Muscle of leg (tissue), 11 donors: Measurements from ENCODE around the gene REXO5. TPM values are rescaled to one million over a fixed set of nuclear protein-coding genes. Genes with fewer than 3 reads are reported as not detected.
A peak's percentile ranks its signal among the peaks of the same experiment; 100 is the strongest.
"Not testable (repeated sequence)": the region's sequence is repeated elsewhere in the genome, so short reads cannot be mapped to it uniquely, and the experiment has no call there.

ENCODE experiments used
- DNase-seq: peaks from one replicate; pipeline ENCODE4 v3.0.0; 2013
- H3K27ac ChIP-seq: one replicate; pipeline ENCODE4 v1.5.1; 2013; ENCODE audit warnings: mild to moderate bottlenecking, low read length, control low read depth
- H3K27me3 ChIP-seq: one replicate; pipeline ENCODE4 v1.6.1; 2013; ENCODE audit warnings: low read length; ENCODE audit not compliant: control insufficient read depth, insufficient read depth
- H3K36me3 ChIP-seq: one replicate; pipeline ENCODE4 v1.6.1; 2013; ENCODE audit warnings: low read length; ENCODE audit not compliant: control insufficient read depth, insufficient read depth
- H3K4me1 ChIP-seq: one replicate; pipeline ENCODE4 v1.6.1; 2013; ENCODE audit warnings: low read length; ENCODE audit not compliant: control insufficient read depth, insufficient read depth
- H3K4me3 ChIP-seq: one replicate; pipeline ENCODE4 v1.5.1; 2013; ENCODE audit warnings: low read length, control low read depth
- H3K9me3 ChIP-seq: replicated peaks from 2 replicates; pipeline ENCODE4 v1.6.1; 2013; ENCODE audit warnings: low read depth, low read length; ENCODE audit not compliant: control insufficient read depth
- WGBS: methylation state at CpG from one replicate; pipeline ENCODE4 v1.1.5; 2013; ENCODE audit warnings: missing lambda C conversion rate; ENCODE audit not compliant: insufficient coverage; 5-methylcytosine and 5-hydroxymethylcytosine counted together
- polyA plus RNA-seq, 8 donors: library from polyadenylated mRNA; unstranded; fragments of 120-200 nt; gene quantifications; one replicate each; pipeline versions ENCODE4 v1.2.1 to v1.2.3, GENCODE V29; 2013; ENCODE audit warnings: inconsistent platforms in 1 of 8, low replicate concordance in 1 of 8; ENCODE audit not compliant: insufficient read length in 8 of 8, insufficient read depth in 1 of 8
- total RNA-seq: library from RNA; stranded (reverse); fragments of 120-200 nt; gene quantifications from one replicate; pipeline ENCODE4 v1.2.4, GENCODE V29; 2013

Gene REXO5
- total and polyA plus RNA-seq, 9 donors = 3.8 to 5.7 (median 4.8) TPM

DNA sequence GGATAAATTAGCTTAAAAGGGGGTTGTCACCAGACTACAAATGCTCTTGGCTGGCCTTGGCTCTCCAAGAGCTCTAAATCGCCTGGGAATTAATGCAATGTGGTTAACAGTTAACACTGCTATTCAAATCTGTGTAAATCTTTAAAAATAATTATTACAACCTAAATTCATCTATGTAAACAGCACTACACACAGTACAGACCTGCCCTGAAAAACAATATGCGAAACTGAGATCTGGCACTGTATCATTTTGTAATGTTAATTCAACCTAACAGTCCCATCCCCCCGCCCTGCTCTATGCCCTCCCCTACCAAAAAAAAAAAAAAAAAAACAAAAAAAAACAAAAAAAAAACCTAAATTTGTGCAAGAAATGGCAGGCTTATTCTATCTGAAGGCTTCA lies 52.9 kb downstream of the REXO5 start:
- WGBS = 72% methylated on average over 2 of the region's 3 CpGs
- Histone ChIP-seq H3K27ac (no peak overlapping the region), H3K4me3 (no peak overlapping the region), H3K9me3 (no peaks in the 10 kb centered on the region), H3K27me3 (no peaks in the 10 kb centered on the region), H3K36me3 (peaks cover 37% of the 10 kb centered on the region), H3K4me1 (peaks cover 12% of the 10 kb centered on the region)
- no peak for DNase-seq

DNA sequence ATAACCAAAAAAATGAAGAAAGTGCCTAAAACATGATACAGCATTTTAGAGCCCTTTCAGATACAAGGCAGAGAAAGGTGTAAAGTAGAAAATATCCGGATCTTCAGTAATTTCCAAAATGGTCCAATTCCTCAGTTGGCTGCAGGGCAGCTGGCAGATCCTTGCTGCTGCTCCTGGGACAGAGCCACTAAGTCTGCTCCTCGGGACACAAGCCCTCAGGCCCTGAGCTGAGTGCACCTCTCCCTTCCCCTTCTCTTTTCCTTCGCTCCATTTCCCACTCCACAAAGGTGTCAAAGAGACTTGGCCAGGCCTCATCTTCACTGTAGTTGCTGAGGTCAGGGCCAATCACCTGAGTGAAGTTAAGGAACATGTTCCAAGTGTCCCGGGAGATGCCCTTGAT lies 53.4 kb downstream of the REXO5 start:
- peaks cover 37% of the 10 kb centered on the region for H3K36me3 ChIP-seq
- no peak overlapping the region for H3K4me3 ChIP-seq
- peaks cover 11% of the 10 kb centered on the region for H3K4me1 ChIP-seq
- H3K9me3 ChIP-seq = no peaks in the 10 kb centered on the region
- peak; percentile 15 for DNase-seq
- no peaks in the 10 kb centered on the region for H3K27me3 ChIP-seq
- 62% methylated on average over 3 of the region's 4 CpGs for WGBS
- H3K27ac ChIP-seq = no peak overlapping the region

DNA sequence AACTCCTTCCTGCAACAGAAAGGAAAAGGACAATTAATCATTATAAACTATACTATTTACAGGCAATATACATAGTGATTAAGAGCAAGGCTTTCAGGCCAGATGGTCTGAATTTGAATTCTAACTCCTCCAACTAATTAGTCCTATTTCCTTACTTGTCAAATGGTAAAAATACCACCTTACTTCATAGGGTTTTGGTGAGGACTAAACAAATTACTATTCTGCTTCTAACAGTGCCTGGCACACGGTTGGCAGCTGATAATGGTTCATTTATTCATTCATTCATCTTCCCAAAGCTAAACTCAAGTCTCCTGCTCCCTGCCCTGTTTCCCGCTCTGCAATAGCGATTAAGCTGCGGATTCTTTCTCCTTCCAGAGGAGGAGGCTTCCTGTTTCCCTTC lies 54.0 kb downstream of the REXO5 start:
- Histone ChIP-seq H3K36me3 (peaks cover 31% of the 10 kb centered on the region), H3K4me3 (no peak overlapping the region), H3K27me3 (no peaks in the 10 kb centered on the region), H3K9me3 (no peaks in the 10 kb centered on the region), H3K4me1 (peaks cover 11% of the 10 kb centered on the region), H3K27ac (peak overlapping the region; percentile 65)
- no CpG with 5 or more reads among the region's 4 CpGs for WGBS
- peak; percentile 45 for DNase-seq

DNA sequence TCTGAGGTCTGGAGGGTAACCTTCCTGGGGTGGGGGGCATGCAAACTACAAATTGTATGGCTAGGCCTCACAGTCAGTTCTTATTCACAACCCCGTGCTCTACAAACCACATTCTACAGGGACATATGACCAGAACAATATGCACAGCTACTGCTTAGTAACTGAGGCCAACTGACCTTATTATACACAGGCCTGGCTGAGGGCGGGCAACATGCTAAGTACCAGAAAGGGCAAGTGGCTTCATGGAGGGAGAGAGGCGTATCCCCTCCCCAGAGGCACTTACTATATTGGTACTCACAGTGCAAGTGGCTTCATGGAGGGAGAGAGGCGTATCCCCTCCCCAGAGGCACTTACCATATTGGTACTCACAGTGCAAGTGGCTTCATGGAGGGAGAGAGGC lies 54.7 kb downstream of the REXO5 start:
- H3K27me3 ChIP-seq, DNase-seq, H3K4me3 ChIP-seq, H3K9me3 ChIP-seq: not testable (repeated sequence)
- peaks cover 28% of the 10 kb centered on the region for H3K36me3 ChIP-seq
- WGBS = no CpG with 5 or more reads among the region's 4 CpGs
- H3K27ac ChIP-seq = peak overlapping the region; percentile 65
- peaks cover 14% of the 10 kb centered on the region for H3K4me1 ChIP-seq

DNA sequence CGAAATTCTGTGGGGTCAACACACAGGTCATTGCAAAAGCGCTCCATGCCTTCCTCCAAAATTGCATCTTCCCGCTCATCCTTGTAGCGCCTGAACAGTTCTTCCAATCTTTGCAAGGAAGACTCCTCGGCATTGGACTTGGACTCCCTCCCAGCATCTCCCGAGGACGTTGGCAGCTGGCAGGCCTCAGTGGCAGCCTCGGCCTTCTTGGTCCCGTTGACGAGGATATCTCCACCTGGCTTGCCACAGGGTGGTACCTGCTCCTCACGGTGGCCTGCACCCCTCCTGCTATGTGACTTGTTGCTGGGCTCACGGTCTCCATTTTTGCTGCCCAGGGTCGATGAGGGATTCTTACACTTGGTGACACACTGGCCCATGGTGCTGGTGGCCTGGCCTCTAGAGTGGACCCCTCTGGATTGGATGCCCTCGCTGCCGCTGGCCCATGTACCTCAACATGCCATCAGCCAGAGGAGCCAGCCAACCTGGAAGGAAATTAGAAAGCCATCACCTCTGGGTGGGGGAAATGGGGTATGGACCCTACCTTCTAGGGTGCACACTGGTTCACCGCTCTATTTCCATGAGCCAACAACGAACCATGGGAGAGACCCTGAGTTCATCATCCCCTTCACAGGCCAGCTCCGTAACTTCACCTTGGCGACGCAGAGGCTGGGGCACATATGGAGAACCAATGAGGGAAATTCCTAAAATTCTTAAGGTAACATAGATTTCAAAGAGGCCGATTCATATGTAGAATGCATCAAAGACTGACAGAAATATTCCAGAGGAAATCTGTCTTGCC lies 56.0 kb downstream of the REXO5 start:
- H3K27ac ChIP-seq = peak overlapping the region; percentile 20

DNA sequence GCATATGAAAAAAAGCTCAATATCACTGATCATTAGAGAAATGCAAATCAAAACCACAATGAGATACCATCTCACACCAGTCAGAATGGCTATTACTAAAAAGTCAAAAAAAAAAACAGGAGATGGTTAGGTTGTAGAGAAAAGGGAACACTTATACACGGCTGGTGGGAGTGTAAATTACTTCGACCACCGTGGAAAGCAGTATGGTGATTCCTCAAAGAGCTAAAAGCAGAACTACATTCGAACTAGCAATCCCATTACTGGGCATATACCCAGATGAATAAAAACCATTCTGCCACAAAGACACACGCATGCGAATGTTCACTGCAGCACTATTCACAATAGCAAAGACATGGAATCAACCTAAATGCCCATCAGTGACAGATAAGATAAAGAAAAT lies 58.0 kb downstream of the REXO5 start:
- not testable (repeated sequence) for H3K9me3 ChIP-seq, H3K27me3 ChIP-seq, H3K4me3 ChIP-seq, DNase-seq, H3K27ac ChIP-seq
- WGBS = 100% methylated on average over 1 of the region's 6 CpGs
- peaks cover 36% of the 10 kb centered on the region for H3K4me1 ChIP-seq
- H3K36me3 ChIP-seq = peaks cover 16% of the 10 kb centered on the region

More for the DNA sequence above, 56.0 kb downstream of the REXO5 start:
- peaks cover 21% of the 10 kb centered on the region for H3K36me3 ChIP-seq
- H3K27me3 ChIP-seq = no peaks in the 10 kb centered on the region
- 92% methylated on average over 13 of the region's 21 CpGs for WGBS
- H3K4me1 ChIP-seq = peaks cover 26% of the 10 kb centered on the region
- H3K4me3 ChIP-seq = no peak overlapping the region
- peak; percentile 66 for DNase-seq
- H3K9me3 ChIP-seq = no peaks in the 10 kb centered on the region

DNA sequence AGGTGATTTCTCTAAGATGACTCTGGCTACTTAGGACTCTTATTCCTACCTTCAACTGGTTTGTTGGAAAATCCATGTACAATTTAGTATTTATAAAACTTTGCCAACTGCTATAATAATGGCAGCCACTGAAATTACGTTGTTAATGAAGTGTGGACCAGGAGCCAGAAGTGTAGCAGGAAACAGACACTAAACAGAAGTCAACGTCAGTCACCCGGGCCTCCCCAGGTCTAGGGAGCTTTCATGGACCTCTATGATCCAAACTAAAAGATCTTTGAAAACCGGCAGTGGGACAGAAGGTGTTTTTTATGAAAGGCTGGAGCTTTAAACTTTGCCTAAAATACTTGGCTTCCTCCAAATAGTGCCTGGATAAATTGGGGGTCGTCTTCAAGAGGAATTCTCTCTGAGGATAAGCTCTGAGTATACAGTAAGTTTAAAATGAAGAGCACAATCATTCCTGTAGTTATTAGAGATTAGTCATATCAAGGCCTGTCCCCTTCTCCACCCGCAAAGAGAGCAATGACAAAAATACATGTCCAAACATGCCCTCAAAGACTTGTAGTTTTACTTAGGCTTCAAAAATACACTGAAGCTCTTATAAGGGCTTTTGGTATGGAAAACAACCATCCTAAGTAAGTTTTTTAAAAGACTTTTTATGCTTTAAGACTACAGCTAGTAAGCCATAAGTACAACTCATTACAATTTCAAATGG lies 59.2 kb downstream of the REXO5 start:
- 79% methylated on average over 2 of the region's 6 CpGs for WGBS
- Histone ChIP-seq H3K9me3 (no peaks in the 10 kb centered on the region), H3K27ac (no peak overlapping the region), H3K36me3 (peaks cover 10% of the 10 kb centered on the region), H3K4me1 (peaks cover 35% of the 10 kb centered on the region), H3K4me3 (no peak overlapping the region), H3K27me3 (no peaks in the 10 kb centered on the region)
- no peak for DNase-seq

DNA sequence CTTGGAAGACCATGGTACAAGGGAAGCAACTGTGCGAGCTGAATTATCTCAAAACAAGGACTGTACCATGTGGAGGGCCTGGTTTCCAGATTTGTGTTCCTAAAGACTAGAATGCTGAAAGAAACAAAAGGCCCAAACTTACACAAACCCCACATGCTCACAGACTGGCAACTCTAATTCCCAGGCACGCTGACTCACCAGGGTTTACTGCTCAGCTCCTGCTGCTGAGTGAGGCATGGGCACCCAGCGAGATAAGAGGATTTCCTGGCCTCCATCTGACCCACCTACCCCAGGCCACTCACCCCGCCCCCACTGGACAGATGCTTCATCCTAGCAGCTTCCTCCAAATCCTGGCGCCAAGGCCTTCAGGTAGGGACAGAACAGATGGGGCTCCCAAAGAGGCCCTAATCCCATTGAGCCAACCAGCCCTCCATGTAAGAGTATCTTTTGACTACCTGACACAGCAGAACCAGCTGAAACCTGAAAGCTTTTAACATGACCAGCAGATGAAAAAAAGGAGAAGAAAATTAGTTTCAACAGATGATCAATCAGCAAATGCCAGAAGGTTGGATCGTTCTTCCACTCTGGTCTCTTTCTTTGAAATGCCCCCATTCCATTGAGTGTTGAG lies 59.9 kb downstream of the REXO5 start:
- Histone ChIP-seq H3K27ac (no peak overlapping the region), H3K9me3 (no peaks in the 10 kb centered on the region), H3K27me3 (no peaks in the 10 kb centered on the region), H3K4me3 (no peak overlapping the region), H3K36me3 (peaks cover 10% of the 10 kb centered on the region), H3K4me1 (peaks cover 37% of the 10 kb centered on the region)
- no peak for DNase-seq
- WGBS = 77% methylated on average over 3 of the region's 6 CpGs

DNA sequence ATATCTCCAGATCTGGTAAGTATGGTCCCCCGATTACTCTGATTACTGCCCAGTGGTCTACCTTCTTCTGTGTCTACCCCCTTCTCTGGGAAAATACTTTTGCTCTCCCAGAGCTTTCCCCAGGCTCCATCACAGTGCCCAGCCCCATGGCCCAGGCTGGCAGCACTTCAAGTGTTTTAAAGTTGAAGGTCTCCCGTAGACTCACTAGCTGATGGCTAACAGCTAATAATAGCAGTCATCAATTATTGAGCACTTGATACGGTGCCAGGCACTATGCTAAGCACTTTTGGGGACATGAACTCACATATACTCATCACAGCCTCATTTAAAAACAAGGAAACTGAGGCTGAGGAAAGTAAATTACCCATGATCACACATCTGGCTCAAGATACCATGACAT lies 60.5 kb downstream of the REXO5 start:
- H3K27ac ChIP-seq = no peak overlapping the region
- no peak overlapping the region for H3K4me3 ChIP-seq
- 100% methylated on average over 2 of the region's 3 CpGs for WGBS
- H3K4me1 ChIP-seq = peaks cover 36% of the 10 kb centered on the region
- no peak for DNase-seq
- no peaks in the 10 kb centered on the region for H3K27me3 ChIP-seq
- H3K36me3 ChIP-seq = peaks cover 7% of the 10 kb centered on the region
- H3K9me3 ChIP-seq = no peaks in the 10 kb centered on the region

DNA sequence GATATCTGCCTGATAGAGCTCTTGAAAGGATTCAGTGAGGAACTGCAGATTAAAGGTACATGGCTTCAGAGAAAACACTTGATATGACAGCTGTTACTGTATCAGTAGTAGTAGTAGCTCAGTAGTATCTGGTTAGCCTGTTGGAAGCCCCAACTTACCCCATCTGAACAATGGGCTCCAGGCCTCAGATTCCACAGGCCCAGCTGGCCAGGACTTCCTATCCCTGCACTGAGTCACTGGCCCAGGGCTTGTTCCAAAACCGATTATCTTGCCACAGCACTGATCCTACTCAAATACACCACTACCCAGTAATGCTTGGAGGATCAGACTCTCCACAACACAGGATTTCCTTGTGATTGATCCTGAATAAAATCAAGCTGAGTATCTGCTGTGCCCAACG lies 61.3 kb downstream of the REXO5 start:
- no peak for DNase-seq
- H3K4me1 ChIP-seq = peaks cover 32% of the 10 kb centered on the region
- H3K4me3 ChIP-seq = no peak overlapping the region
- H3K27ac ChIP-seq = no peak overlapping the region
- H3K36me3 ChIP-seq = no peaks in the 10 kb centered on the region
- 86% methylated on average over 2 of the region's 2 CpGs for WGBS
- H3K9me3 ChIP-seq = no peaks in the 10 kb centered on the region
- H3K27me3 ChIP-seq = no peaks in the 10 kb centered on the region
